SK-MEL-5 (cell line): Measurements from ENCODE around the gene ATP5F1C. TPM values are rescaled to one million over a fixed set of nuclear protein-coding genes. Genes with fewer than 3 reads are reported as not detected.
"Not testable (repeated sequence)": the region's sequence is repeated elsewhere in the genome, so short reads cannot be mapped to it uniquely, and the experiment has no call there.

Experiments
- DNase-seq: peaks from one replicate; pipeline ENCODE4 v3.0.0-alpha.2; 2016; ENCODE audit warnings: low read depth, low spot score
- in situ Hi-C: cut with HindIII; loops from 2 replicates; pipeline ENCODE4 v1.10.0; 2016; ENCODE audit warnings: low sequenced_read_pairs, high pct_unique_total_duplicates, low pct_unique_long_range_greater_than_20kb
- polyA plus RNA-seq, 2 experiments: library from polyadenylated mRNA; depleted of rRNA; stranded (reverse); fragments of >200 nt; gene quantifications; 2 replicates each; pipeline ENCODE4 v1.2.3, GENCODE V29; 2015
- total RNA-seq: library from RNA; depleted of rRNA; stranded (reverse); fragments of >200 nt; shearing (Covaris generic); gene quantifications from 2 replicates; pipeline ENCODE4 v1.2.3, GENCODE V29; 2014; rRNA removed

ATP5F1C gene
- total RNA-seq = 363 and 364 TPM in 2 replicates
- 206 and 259 TPM in 2 replicates for polyA plus RNA-seq (2015; cell fraction: cytosol; rRNA removed)
- polyA plus RNA-seq (2015; cell fraction: nucleus; rRNA removed) = 152 and 166 TPM in 2 replicates

DNA sequence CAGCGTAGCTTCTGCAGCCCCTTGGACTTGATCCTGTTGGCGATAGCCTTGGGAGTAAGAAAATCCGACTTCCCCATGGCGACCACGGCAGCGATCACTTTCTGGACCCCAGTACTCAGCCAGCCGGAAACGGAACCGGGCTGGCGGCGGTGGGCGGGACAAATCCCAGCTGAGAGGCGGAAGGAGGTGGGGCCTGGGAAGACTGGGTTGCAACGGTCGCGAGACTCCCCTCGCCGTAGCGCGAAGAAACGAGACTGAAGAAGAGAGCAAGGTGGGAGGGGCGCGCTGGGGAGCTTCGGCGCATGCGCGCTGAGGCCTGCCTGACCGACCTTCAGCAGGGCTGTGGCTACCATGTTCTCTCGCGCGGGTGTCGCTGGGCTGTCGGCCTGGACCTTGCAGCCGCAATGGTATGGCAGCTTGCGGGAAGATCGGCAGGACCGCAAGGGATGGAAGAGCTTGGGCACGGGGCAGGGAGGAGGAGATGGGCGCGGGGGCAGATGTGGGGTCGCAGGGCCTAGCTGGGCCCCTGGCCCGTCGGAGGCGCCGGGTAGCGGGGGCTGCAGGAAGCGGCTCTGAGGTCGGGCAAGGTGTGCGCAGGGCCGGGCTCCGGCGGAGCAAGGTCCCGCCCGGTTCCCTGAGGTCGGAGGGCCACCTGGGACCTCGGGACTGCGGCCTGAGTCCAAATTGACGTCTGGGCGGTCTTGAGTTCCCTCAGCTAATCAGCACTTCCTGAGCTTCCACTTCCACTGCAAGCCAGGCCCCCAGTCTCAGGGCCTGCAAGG lies at the start of gene ATP5F1C, which contains the start of gene KIN:
ATP5F1C (plus strand) TSS at position 321 of the 782 bp plus-strand sequence; CDS start at position 352, 31 bp downstream.
KIN (minus strand) TSS at position 137 of the 782 bp plus-strand sequence; CDS start at position 77, 60 bp downstream.
- peak; percentile 94 for DNase-seq
- in situ Hi-C loops = no loop called here

DNA sequence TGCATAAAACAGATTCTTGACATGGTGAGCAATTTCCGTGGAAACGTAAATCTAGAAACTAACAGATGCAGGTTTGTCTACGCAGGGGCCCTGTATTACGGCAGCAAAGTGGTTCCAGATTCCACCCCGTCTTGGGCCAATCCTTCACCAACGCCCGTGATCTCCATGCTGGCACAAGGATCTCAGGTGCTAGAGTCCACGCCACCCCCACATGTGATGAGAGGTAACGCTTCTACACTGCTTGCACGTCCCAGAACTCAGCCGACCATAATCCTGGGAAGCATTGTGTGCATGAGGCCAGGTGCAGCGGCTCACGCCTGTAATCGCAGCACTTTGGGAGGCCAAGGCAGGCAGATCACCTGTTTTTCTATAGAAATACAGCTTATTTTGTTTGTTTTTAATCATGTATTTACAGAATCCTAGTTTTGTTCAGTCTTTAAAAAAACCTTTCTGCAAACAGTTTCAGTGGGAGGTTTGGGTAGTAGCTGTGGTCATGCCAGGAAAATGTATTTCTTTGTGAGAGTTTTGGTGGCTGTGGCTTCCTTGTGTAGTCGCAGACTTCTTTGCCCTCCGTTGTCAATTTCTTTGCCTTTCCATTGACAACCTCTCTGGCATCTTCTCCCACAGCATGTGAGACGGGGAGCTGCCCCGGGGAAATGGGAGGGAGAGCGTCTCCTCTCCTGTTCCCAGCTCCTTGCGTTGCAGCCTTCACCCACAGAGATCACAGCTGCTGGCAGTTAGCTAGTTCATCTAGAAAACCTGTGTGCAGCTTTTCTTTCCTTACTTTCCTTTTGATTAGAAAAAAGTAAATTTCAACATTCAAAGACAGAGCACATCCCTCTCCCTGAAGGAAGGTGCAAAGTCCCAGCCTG lies 49.2 kb upstream of the ATP5F1C start:
- in situ Hi-C loops = no loop called here

DNA sequence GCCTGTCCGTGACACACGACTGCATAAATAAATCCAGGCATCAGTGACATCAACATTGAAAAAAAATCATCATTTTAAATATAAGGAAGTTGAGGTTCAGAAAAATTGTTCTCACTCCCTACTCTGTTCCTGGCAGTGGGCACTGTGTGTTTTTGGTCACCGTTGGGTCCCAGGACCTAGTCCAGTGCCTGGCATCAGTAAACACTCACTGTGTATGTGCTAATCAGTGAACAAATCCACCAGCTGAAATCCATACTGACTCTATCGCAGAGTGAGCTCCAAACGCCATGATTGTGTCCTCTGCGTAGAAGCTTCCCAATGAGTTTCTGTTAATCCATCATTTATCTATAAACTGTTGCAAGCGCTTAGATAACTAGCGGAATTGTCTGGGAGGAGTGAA lies 43.7 kb upstream of the ATP5F1C start:
- no peak for DNase-seq
- in situ Hi-C loops = no loop called here

More for the DNA sequence above, 49.2 kb upstream of the ATP5F1C start:
- DNase-seq = no peak

DNA sequence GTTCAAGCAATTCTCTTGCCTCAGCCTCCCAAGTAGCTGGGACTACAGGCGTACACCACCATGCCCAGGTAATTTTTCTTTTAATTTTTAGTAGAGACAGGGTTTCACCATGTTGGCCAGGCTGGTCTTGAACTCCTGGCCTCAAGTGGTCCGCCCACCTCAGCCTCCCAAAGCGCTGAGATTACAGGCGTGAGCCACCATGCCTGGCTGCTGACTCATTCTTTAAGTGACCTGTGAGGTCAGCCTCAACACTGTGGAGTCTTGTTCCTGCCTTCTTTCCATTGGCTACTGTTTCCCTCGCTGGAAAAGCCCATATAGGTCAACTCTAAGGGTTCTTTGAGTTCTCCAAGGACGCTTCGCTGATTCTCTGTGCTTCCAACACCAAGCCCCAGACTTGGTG lies 39.3 kb upstream of the ATP5F1C start:
- in situ Hi-C loops = not testable (repeated sequence)
- peak; percentile 26 for DNase-seq

DNA sequence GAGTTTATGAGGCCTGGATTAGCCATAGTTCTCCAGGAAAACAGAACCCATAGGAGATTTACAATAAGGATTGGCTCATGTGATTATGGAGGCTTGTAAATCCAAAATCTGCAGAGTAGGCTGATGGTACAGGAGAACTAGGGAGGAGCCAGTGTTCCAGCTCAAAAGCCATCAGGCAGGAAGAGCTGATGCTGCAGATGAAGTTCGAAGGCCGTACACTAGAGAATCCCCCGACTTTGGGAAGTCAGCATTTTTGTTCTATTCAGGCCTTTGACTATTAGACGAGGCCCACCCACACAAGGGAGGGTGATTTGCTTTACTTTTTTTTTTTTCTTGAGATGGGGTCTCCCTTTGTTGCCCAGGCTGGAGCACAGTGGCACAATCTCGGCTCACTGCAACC lies 37.8 kb upstream of the ATP5F1C start:
- in situ Hi-C loops = no loop called here
- no peak for DNase-seq

DNA sequence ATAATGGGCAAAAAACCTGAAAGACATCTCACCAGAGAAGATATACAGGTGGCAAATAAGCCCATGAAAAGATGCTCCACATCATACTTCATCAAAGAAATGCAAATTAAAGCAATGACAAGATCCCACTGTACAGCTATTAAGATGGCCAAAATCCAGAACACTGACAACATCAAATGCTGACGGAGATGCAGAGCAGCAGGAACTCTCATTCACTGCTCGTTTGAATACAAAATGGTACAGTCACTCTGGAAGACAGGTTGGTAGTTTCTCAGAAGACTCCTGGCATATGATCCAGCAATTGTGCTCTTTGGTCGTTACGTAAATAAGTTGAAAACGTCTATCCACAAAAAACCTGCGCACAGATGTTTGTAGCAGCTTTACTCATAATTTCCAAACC lies 35.7 kb upstream of the ATP5F1C start:
- in situ Hi-C loops = no loop called here
- DNase-seq = no peak

DNA sequence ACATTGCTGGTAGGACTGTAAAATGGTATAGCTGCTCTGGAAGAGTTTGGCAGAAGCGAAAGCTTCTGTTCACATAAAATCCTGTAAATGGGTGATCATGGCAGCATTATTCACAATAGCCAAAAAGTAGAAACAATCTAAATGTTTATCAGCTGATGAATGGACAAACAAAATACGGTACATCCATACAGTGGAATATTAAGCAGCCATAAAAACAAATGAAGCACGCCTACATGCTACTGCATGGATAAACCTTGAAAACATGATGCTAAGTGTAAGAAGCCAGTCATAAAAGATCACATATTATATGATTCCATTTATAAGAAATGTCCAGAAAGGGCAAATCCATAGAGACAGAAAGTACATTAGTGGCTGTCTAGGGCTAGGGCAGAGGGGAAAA lies 32.9 kb upstream of the ATP5F1C start:
- in situ Hi-C loops = no loop called here
- no peak for DNase-seq

DNA sequence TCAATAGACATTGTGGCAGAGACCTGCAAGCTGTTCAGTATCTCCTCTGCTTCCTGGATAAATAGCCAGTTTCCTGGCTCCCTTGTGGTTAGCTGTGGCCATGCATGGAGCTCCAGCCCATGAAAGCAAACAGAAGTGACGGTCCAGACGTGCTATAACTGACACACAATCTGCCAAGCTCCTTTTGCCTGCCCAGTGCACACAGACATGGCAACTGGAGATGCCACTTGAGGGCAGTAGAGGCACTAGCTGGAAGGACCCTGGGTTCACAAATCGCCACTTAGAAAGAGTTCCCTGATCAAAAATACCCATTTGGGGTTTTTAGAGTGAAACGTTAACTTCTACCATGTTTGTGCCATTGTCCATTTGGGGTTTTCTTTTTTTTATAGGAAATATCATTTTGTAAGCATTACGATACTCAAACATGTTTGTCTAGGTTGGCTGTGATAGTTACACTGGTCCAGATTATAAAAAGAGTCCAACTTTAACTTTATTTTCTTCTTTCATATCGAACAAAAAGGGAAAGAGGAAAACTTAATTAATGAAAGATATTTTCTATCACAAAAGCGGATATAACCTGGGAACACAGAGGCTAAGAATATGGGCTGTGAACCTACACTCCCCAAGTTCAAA lies 31.5 kb upstream of the ATP5F1C start:
- in situ Hi-C loops = no loop called here
- peak; percentile 70 for DNase-seq

DNA sequence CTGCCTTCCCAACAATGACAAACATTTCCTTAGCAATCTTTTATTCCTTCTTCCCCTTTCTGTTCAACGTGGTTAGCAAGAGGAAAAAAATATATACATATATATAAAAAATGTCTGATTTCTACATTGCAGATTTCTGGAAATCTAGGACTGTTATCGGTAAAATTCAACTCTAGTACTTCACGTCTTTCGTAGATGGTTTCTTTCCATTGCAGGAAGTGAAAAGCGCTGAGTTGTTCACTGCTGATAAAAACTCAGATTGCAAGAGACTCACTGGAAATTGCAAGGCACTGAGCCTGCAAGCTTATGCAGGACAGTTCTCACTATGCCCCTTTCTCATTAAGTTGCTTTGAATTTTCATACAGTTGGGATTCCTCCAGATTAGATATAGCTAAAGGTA lies 24.0 kb upstream of the ATP5F1C start:
- in situ Hi-C loops = no loop called here
- peak; percentile 30 for DNase-seq

DNA sequence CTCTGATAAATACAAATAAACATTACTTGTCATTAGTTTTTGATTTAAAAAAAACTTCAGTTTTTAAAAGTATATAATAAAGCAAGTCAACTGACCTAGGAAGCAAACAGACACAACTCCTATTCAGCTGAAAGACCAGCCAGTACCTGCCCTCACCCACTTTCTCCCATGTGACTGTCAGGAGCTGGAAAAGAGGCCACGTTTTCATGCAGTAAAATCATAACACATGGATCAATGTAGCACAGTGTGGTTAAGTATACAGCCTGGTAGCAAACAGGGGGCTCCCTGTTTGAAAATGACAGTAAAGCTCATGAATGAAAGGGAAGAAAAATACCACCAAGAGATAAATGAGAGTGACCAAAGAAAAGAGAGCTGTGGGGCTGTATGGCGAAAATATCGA lies 21.7 kb upstream of the ATP5F1C start:
- in situ Hi-C loops = no loop called here
- DNase-seq = peak; percentile 95

DNA sequence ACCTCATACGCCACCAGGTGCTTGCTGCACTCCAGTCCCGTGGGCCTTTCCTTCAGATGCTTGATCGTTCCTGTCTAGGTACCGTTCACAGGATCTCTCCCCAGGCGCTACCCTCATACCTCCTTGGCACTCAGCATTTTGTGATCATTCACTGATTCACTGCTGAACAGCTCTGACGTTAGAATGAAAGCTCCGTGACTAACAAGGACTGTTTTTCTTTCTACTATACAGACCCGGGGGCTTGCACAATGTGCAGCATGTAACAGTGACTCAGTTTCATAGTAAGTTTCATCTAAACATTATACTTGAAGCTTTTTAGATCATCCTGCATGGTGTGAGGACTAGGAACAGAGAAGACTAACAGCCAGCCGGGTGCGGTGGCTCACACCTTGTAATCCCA lies 20.8 kb upstream of the ATP5F1C start:
- in situ Hi-C loops = no loop called here
- DNase-seq = peak; percentile 63

DNA sequence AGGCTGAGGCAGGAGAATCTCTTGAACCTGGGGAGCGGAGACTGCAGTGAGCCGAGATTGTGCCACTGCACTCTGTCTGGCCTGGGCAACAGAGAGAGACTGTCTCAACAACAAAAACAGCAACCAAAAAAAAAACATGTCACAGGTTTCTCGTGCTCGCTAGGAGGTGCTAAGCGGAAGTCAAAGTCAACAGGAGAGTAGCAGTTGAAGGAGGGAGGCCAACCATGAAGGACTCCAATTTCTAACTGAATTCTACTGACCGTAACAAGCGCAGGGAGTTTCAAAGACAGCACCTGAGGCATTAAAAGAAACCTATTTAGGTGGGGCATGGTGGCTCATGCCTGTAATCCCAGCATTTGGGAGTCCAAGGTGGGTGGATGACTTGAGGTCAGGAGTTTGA lies 19.6 kb upstream of the ATP5F1C start:
- DNase-seq = no peak
- in situ Hi-C loops = no loop called here

DNA sequence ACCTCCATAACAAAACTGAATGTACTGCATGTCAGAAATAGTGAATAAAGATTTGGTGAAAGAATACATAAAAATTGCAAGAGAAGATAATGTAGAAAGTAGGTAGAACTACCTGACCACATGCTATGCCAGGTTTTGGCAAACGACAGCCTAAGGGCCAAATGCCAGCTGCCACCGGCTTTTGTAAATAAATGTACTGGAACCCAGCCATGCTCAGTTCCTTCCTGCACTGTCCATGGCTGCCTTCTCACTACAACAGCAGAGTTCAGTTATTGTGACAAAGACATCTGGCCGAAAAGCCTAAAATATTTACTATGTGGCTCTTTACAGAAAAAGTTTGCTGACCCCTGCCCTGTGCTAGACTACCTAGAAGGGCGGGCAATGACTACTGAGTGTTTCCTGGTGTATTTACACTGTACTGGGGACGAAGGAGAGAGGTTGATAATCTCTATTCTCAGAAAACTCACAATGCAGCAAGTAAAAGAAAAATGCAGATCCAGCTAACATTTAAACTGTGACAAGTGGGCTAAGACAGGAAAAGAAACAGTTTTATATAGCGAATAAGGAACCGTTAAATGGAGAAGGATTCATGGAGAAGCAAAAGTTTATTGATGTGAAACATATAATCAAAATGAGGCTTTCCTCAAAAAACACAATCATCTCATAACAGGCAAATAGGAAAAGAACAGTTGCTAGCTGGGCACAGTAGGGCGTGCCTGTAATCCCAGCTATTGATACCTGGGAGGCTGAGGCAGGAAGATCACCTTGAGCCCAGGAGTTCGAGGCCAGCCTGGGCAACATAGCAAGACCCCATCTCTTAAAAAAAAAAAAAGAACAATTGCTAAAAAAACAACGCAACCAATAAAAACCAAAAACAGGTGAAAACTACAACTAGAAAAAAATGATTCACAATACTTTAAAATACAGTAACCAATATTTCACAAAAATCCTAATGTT lies 13.9 kb upstream of the ATP5F1C start:
- DNase-seq = no peak
- in situ Hi-C loops = no loop called here

DNA sequence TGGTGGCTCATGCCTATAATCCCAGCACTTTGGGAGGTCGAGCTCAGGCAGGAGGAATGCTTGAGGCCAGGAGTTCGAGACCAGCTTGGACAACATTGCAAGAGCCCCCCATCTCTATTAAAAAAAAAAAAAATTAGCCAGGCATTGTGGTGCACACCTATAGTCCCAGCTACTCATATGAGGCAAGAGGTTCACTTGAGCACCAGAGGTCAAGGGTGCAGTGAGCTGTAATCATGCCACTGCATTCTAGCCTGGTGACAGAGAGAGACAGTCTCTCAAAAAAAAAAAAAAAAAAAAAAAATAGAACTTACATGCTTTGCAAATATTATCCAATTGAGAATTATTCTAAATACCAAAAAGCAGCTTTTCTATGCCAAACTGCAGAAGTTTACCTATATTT lies 11.2 kb upstream of the ATP5F1C start:
- in situ Hi-C loops = no loop called here
- DNase-seq = no peak

DNA sequence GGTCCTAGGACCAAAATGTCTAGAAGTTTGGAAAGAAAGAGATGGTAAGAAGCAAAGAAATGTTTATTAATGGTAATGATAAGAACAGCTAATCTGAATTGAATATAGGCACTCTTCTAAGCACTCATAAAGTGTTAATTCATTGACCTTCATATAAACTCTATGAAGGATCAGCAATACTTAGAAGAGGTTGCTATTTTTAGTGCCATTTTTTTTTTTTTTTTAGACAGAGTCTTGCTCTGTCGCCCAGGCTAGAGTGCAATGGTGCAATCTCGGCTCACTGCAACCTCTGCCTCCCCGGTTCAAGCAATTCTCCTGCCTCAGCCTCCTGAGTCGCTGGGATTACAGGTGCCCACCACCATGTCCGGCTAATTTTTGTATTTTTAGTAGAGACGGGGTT lies 5.8 kb upstream of the ATP5F1C start:
- in situ Hi-C loops = not testable (repeated sequence)

DNA sequence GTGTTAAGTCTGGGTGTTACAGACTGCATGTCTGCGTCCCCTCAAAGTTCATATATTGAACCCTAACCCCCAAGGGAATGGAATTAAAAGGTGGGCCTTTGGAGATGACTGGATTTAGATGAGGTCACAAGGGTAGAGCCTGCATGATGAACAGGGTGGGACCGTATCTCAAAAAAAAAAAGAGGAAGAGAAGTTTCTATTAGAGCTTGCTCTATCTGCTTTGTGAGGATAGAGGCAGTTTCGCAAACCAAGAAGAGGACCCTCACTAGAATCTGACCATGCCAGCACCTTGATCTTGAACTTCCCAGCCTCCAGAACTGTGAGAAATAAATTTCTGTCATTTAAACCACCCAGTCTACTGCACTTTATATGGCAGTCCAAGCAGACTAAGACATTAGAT lies 1.5 kb upstream of the ATP5F1C start:
- DNase-seq = no peak
- in situ Hi-C loops = no loop called here

More for the DNA sequence above, 5.8 kb upstream of the ATP5F1C start:
- DNase-seq = not testable (repeated sequence)
